ENCODE data around the gene AGK. TPM values are rescaled to one million over a fixed set of nuclear protein-coding genes. Genes with fewer than 3 reads are reported as not detected.
A peak's percentile ranks its signal among the peaks of the same experiment; 100 is the strongest.

Gene AGK, protein sequence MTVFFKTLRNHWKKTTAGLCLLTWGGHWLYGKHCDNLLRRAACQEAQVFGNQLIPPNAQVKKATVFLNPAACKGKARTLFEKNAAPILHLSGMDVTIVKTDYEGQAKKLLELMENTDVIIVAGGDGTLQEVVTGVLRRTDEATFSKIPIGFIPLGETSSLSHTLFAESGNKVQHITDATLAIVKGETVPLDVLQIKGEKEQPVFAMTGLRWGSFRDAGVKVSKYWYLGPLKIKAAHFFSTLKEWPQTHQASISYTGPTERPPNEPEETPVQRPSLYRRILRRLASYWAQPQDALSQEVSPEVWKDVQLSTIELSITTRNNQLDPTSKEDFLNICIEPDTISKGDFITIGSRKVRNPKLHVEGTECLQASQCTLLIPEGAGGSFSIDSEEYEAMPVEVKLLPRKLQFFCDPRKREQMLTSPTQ
- total RNA-seq, result 10 to 100 TPM in 3 of 4 donors, 1 to 10 TPM in 1; 8.4 to 47.0 (median 17.5) TPM

GRCh38 chr7:141551094-141551781 is at the start of gene AGK:
AGK (plus strand) TSS chr7:141551410; CDS start chr7:141555467, 4,057 bp downstream.
- TF ChIP-seq CTCF (IDR thresholded peaks at IDR 0.05) (no peak), POLR2A (IDR thresholded peaks at IDR 0.05) (peak; percentile 20)
- DNase-seq, result peak; percentile 59 to 77 (median 77)
- Histone ChIP-seq H3K27ac (peak within 1 kb of the TSS; percentile 52 to 71 (median 61)), H3K4me3 (peak within 1 kb of the TSS; percentile 90 to 99 (median 94)), H3K36me3 (peaks cover 0 to 5% (median 0%) of the 10 kb centered on the region in 3 donors), H3K4me1 (peaks cover 0 to 17% (median 2%) of the 10 kb centered on the region in 4 donors), H3K27me3 (no peaks in the 10 kb centered on the region), H3K9me3 (no peaks in the 10 kb centered on the region)

GRCh38 chr7:141501451-141501850 is 49.8 kb upstream of the AGK start:
- Histone ChIP-seq H3K9me3 (no peaks in the 10 kb centered on the region), H3K27ac (no peak overlapping the region), H3K4me3 (no peak overlapping the region), H3K27me3 (no peaks in the 10 kb centered on the region), H3K4me1 (no peaks in the 10 kb centered on the region), H3K36me3 (no peaks in the 10 kb centered on the region)
- DNase-seq, result no peak
- TF ChIP-seq POLR2A (IDR thresholded peaks at IDR 0.05), result no peak
- TF ChIP-seq CTCF (IDR thresholded peaks at IDR 0.05), result no peak

GRCh38 chr7:141511316-141511675 is 39.9 kb upstream of the AGK start:
- peaks cover 0 to 8% (median 3%) of the 10 kb centered on the region in 4 donors for H3K4me1 ChIP-seq
- H3K27ac ChIP-seq, result no peak overlapping the region
- H3K4me3 ChIP-seq, result peak overlapping the region in 2 of 4 donors; percentile 32 to 35
- H3K36me3 ChIP-seq, result no peaks in the 10 kb centered on the region
- TF ChIP-seq POLR2A (IDR thresholded peaks at IDR 0.05) (no peak), CTCF (IDR thresholded peaks at IDR 0.05) (no peak)
- no peaks in the 10 kb centered on the region for H3K9me3 ChIP-seq
- H3K27me3 ChIP-seq, result peaks cover 0 to 4% of the 10 kb centered on the region in 2 donors
- DNase-seq, result no peak

GRCh38 chr7:141511676-141512396 is 39.4 kb upstream of the AGK start:
- peak in 2 of 3 donors; percentile 46 to 51 for DNase-seq
- Histone ChIP-seq H3K27me3 (peaks cover 0 to 4% of the 10 kb centered on the region in 2 donors), H3K4me1 (peaks cover 0 to 8% (median 3%) of the 10 kb centered on the region in 4 donors), H3K9me3 (no peaks in the 10 kb centered on the region), H3K27ac (no peak overlapping the region), H3K36me3 (no peaks in the 10 kb centered on the region), H3K4me3 (peak overlapping the region; percentile 20 to 35 (median 32))
- TF ChIP-seq POLR2A (IDR thresholded peaks at IDR 0.05) (no peak), CTCF (IDR thresholded peaks at IDR 0.05) (no peak)

DNA sequence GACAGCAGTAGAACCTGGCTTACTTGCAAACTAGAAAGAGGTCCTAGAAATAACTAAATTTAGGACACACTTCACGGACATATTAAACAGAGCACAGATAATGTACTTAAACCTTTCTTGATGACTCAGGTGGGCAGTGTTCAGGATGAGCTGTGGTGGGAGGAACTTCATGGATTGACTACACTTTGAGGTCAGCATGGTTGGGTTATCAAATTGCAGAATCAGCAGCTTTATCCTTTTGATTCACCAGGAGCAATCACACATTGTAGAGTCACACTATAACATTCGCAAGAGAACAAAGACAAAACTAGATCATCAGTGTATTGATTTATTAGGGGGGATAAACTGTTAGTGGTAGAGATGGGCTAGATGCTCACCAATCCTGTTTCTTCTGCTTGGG is 38.6 kb upstream of the AGK start:
- Histone ChIP-seq H3K27ac (no peak overlapping the region), H3K9me3 (no peaks in the 10 kb centered on the region), H3K36me3 (no peaks in the 10 kb centered on the region), H3K4me1 (peaks cover 0 to 8% (median 3%) of the 10 kb centered on the region in 4 donors), H3K4me3 (no peak overlapping the region), H3K27me3 (peaks cover 0 to 4% of the 10 kb centered on the region in 2 donors)
- TF ChIP-seq POLR2A (IDR thresholded peaks at IDR 0.05) (no peak), CTCF (IDR thresholded peaks at IDR 0.05) (no peak)
- DNase-seq, result no peak

All from Peyer's patch (tissue), 4 donors.